ENCODE results near the gene AKAP8.
"Not testable (repeated sequence)": the region's sequence is repeated elsewhere in the genome, so short reads cannot be mapped to it uniquely, and the experiment has no call there.

The AKAP8 gene

GRCh38 chr19:15403151-15403531 is 23.6 kb upstream of the AKAP8 start:
- no peak for DNase-seq (ENCODE audit: low spot score)

- no peak for DNase-seq (ENCODE audit: low spot score)
These were observed 23.0 kb upstream of the AKAP8 start for GRCh38 chr19:15402411-15403150.

- DNase-seq (ENCODE audit: low spot score): no peak
These were observed 21.8 kb upstream of the AKAP8 start for GRCh38 chr19:15401397-15401710.

GRCh38 chr19:15400521-15401396 is 21.2 kb upstream of the AKAP8 start:
- DNase-seq (ENCODE audit: low spot score): no peak

- no peak for DNase-seq (ENCODE audit: low spot score)
These were observed 20.0 kb upstream of the AKAP8 start for GRCh38 chr19:15399635-15400034.

- no peak for DNase-seq (ENCODE audit: low spot score)
These were observed 19.6 kb upstream of the AKAP8 start for GRCh38 chr19:15399234-15399515.

- DNase-seq (ENCODE audit: low spot score): no peak
These were observed 19.1 kb upstream of the AKAP8 start for GRCh38 chr19:15398501-15399233.

GRCh38 chr19:15397782-15398181 is 18.2 kb upstream of the AKAP8 start:
- no peak for DNase-seq (ENCODE audit: low spot score)

- DNase-seq (ENCODE audit: low spot score): no peak
These were observed 17.6 kb upstream of the AKAP8 start for GRCh38 chr19:15397236-15397635.

- no peak for DNase-seq (ENCODE audit: low spot score)
These were observed 16.8 kb upstream of the AKAP8 start for GRCh38 chr19:15396436-15396835.

GRCh38 chr19:15395251-15395650 is 15.7 kb upstream of the AKAP8 start:
- not testable (repeated sequence) for DNase-seq (ENCODE audit: low spot score)

- DNase-seq (ENCODE audit: low spot score): no peak
These were observed 14.8 kb upstream of the AKAP8 start for GRCh38 chr19:15394426-15394825.

- no peak for DNase-seq (ENCODE audit: low spot score)
These were observed 14.4 kb upstream of the AKAP8 start for GRCh38 chr19:15393963-15394362.

- no peak for DNase-seq (ENCODE audit: low spot score)
These were observed 11.2 kb upstream of the AKAP8 start for GRCh38 chr19:15390814-15391213.

- DNase-seq (ENCODE audit: low spot score): no peak
These were observed 2.3 kb upstream of the AKAP8 start for GRCh38 chr19:15381864-15382263.

- DNase-seq (ENCODE audit: low spot score): no peak
These were observed 1.8 kb upstream of the AKAP8 start for GRCh38 chr19:15381429-15381828.

GRCh38 chr19:15379999-15380647 is 536 bp upstream of the AKAP8 start:
- peak; percentile 2 for DNase-seq (ENCODE audit: low spot score)

GRCh38 chr19:15378534-15379082 is 979 bp downstream of the AKAP8 start:
- peak; percentile 34 for DNase-seq (ENCODE audit: low spot score)

GRCh38 chr19:15374796-15375440 is 4.7 kb downstream of the AKAP8 start:
- DNase-seq (ENCODE audit: low spot score): no peak

GRCh38 chr19:15374105-15374651 is 5.4 kb downstream of the AKAP8 start:
- no peak for DNase-seq (ENCODE audit: low spot score)

- no peak for DNase-seq (ENCODE audit: low spot score)
These were observed 5.9 kb downstream of the AKAP8 start for GRCh38 chr19:15373644-15374043.
